PFSK-1 (cell line): Measurements from ENCODE around the gene FBXL7.

ENCODE experiments used
- FOXP2 ChIP-seq: optimal IDR thresholded peaks from 2 replicates; pipeline ENCODE3; 2011; ENCODE audit warnings: borderline replicate concordance, control low read depth, inconsistent platforms; ENCODE audit not compliant: insufficient read depth; ENCODE audit errors: extremely low read length, extremely low read depth
- POLR2AphosphoS5 ChIP-seq: IDR thresholded peaks from 2 replicates; pipeline ENCODE4 v1.6.1; 2012; ENCODE audit warnings: low read depth, mild to moderate bottlenecking, control low read depth, low read length, moderate library complexity
- REST ChIP-seq, 2 experiments: IDR thresholded peaks; 2 replicates each; pipeline versions ENCODE4 v1.6.1 to v1.8.0; 2011 to 2012; ENCODE audit warnings: low read depth in 2 of 2, low read length in 2 of 2, control low read depth in 1 of 2, inconsistent platforms in 1 of 2, mild to moderate bottlenecking in 1 of 2, moderate library complexity in 1 of 2; ENCODE audit not compliant: insufficient read depth in 1 of 2
- SIN3A ChIP-seq: IDR thresholded peaks from 2 replicates; pipeline ENCODE4 v1.6.1; 2012; ENCODE audit warnings: mild to moderate bottlenecking, low read length, moderate library complexity, borderline replicate concordance; ENCODE audit not compliant: insufficient read depth
- TAF1 ChIP-seq: IDR thresholded peaks from 2 replicates; pipeline ENCODE4 v1.6.1; 2012; ENCODE audit warnings: low read length, control low read depth, borderline replicate concordance; ENCODE audit not compliant: insufficient read depth

Gene FBXL7

DNA sequence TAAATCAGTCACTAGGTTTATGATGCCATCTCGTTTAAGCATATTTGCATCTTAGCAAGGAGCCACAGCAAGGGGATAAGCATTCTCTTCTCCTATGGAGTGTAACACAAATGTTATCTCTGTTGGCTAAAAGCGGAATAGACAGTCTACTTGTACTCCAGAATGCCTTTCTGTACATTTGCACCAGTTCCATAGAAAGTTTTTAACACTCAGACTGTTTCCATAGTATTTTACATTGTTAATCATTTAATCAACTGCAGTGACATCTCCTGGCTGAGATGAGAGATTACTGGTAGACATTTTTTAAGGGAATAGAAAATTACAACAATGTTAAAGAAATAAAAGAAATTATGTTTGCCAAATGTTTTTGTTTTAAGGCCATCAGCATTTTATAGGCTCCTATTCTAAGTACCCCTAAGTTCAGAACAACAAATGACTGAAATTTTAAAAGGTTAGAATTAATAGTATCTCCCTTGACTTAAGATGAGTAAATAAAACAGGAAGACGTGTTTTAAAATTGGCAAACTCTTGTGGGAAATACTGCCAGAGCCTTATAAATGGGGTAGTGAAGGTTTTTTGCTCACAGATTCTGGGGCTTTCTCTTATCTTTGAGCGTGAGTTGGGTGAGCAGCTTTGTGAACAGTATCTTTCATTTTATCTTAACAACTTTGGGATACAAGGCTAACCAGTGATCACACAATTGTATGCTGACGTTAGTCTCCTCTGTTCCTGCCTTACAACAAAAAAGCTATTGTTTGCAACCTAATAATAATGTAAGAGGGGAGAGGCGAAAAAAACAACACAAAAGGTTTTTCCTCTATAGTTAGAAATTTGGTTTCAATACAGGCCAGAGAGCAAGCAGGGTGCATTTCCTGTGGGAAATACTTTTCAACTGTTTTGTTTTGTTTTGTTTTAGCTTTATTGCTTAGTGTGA lies 294.3 kb downstream of the FBXL7 start:
- TF ChIP-seq TAF1 (no peak), SIN3A (no peak), FOXP2 (no peak), POLR2AphosphoS5 (no peak), REST (IDR thresholded peaks at IDR 0.05; ENCODE audit: insufficient read depth in 1 of 2, low read depth in 2 of 2, low read length in 2 of 2) (no peak)

GRCh38 chr5:15796096-15796495 lies 296.1 kb downstream of the FBXL7 start:
- no peak for TF ChIP-seq TAF1
- no peak for TF ChIP-seq REST (IDR thresholded peaks at IDR 0.05; ENCODE audit: insufficient read depth in 1 of 2, low read depth in 2 of 2, low read length in 2 of 2)
- no peak for TF ChIP-seq SIN3A
- no peak for TF ChIP-seq FOXP2
- TF ChIP-seq POLR2AphosphoS5: no peak

DNA sequence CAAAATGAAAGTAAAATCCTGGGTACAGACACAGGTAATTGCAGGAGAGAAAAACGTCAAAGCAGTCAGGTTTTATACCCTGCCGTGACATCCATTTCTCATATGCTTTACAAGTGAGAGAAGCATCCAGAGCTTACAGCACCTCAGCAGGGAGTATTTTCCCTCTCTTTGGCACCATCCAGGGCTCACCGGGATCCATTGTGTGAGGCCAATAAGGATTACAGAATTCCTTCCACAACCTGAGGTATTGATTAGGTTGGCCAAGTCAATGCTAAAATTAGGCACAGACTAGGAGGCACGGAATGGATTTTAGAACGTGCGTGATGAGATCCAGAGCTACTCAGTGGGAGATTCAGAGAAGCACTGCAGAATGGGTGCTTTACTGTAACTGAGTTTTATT lies 296.6 kb downstream of the FBXL7 start:
- TF ChIP-seq FOXP2: no peak
- TF ChIP-seq TAF1: no peak
- no peak for TF ChIP-seq SIN3A
- TF ChIP-seq REST (IDR thresholded peaks at IDR 0.05; ENCODE audit: insufficient read depth in 1 of 2, low read depth in 2 of 2, low read length in 2 of 2): no peak
- TF ChIP-seq POLR2AphosphoS5: no peak

DNA sequence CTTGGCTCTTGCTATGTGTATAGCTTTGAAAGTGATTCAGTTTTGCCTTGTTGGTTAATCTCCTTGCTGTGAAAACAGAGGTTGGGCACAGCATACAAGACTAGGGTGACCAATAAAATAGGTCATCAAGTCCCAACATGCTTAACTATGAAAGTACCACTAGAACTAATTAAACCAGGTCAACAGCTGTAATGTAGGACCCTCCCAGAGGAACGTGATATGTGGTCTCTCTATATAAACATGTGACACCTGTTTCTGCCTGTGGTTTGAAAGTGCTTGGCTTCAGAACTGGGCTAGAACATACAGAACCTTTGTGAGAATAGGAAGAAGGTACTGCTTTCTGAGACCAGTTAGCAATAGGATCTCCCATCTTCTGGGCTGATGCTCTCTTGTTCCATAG lies 297.1 kb downstream of the FBXL7 start:
- TF ChIP-seq FOXP2: no peak
- no peak for TF ChIP-seq SIN3A
- TF ChIP-seq TAF1: no peak
- no peak for TF ChIP-seq POLR2AphosphoS5
- TF ChIP-seq REST (IDR thresholded peaks at IDR 0.05; ENCODE audit: insufficient read depth in 1 of 2, low read depth in 2 of 2, low read length in 2 of 2): no peak
